ENCODE data around the gene PPARA.

The PPARA gene

DNA sequence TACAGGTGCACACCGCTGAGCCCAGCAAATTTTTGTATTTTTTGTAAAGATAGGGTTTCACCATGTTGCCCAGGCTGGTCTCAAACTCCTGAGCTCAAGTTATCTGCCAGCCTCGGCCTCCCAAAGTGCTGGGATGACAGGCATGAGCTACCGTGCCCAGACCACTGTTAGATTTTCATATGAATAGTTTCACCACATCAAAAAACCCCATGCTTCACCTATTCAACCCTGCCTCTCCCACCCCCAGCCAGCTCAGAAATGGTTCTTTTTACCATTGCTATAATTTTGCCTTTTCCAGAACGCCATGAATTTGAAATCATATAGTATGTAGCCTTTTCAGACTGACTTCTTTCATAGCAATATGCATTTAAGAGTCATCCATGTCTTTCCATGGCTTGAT, 61.9 kb downstream of the PPARA start:
- DNase-seq (ENCODE audit: low spot score), result no peak

DNA sequence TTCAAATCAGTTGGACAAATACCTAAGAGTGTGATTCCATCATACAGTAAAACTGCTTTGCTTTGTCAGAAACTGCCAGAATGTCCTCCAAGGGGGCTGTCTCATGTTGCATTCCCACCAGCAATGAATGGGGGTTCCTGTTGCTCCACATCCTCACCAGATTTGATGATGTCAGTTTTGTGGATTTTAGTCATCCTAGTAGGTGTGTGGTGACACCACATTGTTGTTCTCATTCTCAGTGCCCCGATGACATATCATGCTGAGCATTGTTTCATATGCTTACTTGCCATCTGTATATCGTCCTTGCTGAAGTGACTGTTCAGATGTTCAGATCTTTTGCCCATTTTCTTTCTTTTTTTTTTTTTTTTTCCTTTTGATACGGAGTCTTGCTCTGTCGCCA, 62.7 kb downstream of the PPARA start:
- no peak for DNase-seq (ENCODE audit: low spot score)

DNA sequence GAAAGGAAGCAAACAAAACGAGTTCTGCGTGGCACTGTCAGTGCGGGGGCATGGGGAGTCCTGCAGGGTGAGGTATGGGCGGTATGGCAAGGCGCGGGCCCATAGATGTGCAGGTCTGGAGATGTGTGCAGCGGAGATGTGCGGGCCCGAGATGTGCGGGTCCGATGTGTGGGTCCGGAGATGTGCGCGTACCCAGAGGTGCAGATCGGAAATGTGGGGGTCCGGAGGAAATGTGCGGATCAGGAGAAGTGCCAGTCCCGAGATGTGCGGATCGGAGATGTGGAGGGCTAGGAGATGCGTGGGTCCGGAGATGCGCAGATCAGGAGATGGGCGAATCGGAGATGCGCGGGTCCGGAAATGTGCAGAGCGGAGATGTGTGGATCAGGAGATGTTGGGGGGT, 63.8 kb downstream of the PPARA start:
- no peak for DNase-seq (ENCODE audit: low spot score)

DNA sequence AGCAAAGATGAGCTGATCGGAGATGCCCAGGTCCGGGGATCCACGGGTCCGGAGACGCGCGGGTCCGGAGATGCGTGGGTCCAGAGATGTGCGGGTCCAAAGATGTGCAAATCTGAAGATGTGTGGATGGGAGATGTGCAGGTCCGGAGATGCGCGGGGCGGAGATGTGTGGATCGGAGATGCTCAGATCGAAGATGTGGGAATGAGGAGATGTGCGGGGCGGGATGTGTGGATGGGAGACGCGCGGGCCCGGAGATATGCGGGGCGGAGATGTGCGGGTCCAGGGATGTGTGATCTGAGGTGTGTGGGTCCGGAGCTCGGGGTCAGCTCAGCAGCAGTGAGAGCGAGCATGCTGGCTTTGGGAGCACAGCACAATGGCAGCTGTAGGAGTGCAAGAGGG, 64.3 kb downstream of the PPARA start:
- DNase-seq (ENCODE audit: low spot score), result no peak

DNA sequence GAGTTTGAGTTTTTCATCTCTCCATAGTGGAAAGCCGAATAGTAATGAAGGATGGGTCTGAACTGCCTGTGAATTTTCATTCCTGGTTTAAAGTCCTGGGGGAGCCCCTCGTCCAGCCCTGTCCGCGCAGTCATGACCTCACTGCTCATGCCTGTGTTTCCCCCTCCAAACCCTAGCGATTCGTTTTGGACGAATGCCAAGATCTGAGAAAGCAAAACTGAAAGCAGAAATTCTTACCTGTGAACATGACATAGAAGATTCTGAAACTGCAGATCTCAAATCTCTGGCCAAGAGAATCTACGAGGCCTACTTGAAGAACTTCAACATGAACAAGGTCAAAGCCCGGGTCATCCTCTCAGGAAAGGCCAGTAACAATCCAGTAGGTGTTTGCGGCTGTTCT, 69.3 kb downstream of the PPARA start:
- no peak for DNase-seq (ENCODE audit: low spot score)

DNA sequence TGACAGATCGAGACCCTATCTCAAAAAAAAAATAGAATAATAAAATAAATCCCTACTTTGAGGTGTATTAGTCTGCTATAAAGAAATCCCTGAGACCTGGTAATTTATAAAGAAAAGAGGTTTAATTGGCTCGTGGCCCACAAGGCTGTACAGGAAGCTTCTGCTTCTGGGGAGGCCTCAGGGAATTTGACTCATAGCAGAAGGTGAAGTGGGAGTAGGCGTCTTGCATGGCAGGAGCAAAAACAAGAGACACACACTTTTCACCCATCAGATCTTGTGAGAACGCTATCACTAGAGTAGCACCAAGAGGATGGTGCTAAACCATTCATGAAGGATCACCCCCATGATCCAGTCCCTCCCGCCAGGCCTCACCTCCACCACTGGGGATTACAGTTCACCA, 70.6 kb downstream of the PPARA start:
- DNase-seq (ENCODE audit: low spot score), result no peak

DNA sequence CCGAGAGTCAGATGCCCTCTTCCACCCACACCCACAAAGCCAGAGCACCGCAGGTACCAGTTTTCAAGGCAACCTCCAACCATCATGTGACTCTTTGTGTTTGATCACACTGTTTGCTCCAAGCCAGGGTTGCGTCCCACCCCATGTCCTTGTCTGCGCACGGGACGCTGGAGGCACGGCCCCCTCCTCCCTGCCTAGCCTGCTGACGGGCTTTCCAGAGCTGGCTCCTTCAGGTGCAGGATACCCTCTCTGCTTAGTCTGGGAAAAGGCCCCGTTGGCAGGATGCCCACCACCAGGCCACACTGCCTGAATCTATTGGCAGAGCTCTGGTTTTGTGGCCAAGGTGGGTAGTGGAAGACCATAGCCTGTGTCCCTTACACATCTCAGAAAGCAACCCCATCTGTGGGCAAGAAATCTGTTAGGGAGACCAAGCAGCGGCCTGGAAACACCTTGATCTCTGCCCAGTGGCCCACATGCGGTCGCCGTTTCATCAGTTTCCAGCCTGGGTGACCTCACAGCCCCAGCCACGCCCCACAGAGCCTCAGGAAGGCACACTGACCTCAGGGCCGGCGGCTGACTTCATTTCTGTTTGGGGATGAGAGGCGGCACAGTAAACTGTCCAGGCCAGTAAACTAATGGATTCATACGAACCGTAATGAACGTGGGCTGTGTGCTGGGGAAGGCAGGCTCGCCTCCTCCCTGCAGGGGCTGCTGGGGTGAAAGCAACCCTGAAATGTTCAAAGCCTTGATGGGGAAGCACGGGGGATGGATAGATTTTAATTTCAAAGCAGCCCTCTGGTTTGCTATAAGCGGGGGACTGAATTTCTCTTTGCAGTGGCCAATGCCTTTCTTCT, 73.9 kb downstream of the PPARA start:
- no peak for DNase-seq (ENCODE audit: low spot score)

DNA sequence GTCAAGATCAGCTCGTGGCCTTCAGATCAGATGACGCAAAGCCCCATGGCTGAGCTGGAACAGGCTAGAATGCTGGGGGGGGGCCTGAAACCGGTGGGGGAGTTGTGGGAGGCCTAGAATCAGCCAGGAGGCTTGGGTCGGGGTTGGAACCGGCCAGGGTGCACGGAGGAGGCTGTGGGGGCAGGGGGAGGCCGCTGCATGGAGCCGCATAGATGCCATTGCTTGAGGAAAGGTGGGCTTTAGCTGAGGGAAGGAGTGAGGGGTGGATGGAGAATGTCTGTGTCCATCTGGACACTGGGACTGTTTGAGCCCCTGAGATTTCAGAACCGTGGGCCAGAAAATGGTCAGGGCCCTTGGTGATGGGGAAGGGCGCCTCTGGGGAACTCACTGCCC, 74.6 kb downstream of the PPARA start:
- DNase-seq (ENCODE audit: low spot score), result no peak

DNA sequence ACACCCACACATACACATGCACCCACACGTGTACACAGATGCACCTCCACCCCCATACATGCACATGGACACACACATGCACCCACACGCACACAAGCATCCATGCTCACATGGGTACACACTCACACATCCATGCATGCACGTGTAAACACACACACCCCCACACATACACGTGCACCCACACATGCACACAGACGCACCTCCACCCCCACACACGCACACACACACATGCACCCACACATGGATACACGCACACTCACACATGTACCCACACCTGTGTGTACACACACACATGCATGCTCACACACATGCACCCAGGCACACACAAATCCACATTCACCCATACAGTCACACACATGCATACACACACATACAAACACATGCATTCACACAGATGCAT, 75.3 kb downstream of the PPARA start:
- no peak for DNase-seq (ENCODE audit: low spot score)

DNA sequence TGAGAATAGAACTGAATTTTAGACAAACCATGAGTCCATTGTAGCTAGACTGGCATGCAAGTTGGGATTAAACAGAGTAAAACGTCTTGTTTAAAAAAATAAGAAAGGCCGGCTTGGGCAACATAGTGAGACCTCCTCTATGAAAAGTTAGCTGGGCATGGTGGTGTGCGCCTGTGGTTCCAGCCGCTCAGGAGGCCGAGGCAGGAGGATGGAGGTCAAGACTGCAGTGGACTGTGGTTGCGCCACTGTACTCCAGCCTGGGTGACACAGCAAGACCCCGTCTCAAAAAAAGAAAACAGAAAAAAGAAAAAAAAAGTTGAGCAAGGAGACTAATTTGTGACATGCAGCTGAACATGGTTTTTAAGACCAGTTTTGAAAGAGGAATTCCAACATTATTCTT, 76.3 kb downstream of the PPARA start:
- no peak for DNase-seq (ENCODE audit: low spot score)

DNA sequence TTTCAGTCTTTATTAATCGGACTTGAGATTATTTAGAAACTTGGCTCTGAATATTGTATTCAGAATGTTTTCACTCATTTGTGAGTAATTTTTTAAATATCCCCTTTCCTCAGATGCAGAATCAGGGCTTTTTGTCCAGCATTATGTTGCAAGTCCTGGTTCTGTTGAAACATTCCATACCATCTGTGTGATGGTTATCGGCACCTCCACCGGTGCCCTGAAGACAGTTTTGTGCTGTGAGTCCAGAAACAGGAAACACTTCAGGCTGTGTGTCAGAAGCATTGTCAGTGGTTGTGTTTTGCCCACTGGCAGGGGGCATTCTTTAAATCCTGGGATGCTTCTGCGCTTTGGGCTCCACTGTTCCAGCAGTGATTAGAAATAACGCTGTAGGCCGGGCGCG, 79.4 kb downstream of the PPARA start:
- no peak for DNase-seq (ENCODE audit: low spot score)

DNA sequence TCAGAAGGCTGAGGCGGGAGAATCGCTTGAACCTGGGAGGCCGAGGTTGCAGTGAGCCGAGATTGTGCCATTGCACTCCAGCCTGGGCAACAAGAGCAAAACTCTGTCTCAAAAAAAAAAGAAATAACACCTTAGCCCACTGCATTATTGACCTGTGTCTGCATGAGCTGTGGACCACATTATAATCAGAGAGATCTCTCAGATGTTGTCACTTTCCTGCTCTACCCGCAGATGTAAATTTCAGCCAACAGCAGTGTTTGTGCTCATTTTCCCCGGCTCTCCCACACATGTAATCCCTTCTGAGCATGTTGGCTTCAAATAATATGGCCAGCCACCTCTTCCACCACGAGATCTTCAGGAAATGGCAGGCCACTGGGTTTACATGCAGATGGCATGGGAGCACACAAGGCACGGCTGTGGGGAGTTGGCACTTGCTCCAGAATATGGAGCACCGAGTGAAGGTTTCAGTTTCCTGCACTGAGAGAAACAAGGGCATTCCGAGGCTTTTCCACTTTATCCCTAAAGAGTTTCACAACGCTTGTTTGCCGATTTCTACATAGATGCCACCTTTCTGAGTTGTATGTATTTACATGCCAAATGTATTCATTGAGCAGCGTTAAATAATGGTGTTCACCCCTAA, 80.1 kb downstream of the PPARA start:
- DNase-seq (ENCODE audit: low spot score), result no peak

DNA sequence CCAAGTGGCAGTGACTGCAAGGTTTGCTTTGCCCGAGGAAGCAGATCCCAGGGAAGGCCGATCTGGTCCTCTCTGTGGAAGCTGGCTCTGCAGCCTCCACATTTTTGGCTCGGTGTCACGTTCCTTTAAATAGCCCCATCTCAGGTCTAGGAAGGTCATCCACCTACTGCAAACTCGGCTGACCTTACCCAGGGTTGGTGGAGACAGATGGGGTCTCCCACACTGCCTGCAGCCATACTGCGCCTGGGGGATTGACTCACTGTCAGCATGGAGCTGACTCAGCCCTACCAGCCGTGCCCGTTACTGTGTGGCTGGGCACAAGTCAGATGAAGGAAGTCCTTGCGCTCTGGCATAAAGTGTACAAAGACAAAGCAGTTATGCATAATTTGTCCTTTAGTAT, 82.9 kb downstream of the PPARA start:
- no peak for DNase-seq (ENCODE audit: low spot score)

DNA sequence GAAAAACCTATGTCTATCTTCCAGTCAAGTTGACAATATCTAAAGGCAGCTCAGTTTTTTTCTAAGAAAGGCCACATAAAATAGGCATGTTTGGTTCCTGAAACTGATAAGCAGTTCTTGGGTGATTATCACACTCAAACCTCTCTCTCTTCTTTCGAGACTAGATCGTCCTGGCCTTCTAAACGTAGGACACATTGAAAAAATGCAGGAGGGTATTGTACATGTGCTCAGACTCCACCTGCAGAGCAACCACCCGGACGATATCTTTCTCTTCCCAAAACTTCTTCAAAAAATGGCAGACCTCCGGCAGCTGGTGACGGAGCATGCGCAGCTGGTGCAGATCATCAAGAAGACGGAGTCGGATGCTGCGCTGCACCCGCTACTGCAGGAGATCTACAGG, 84.6 kb downstream of the PPARA start:
- DNase-seq (ENCODE audit: low spot score), result no peak

DNA sequence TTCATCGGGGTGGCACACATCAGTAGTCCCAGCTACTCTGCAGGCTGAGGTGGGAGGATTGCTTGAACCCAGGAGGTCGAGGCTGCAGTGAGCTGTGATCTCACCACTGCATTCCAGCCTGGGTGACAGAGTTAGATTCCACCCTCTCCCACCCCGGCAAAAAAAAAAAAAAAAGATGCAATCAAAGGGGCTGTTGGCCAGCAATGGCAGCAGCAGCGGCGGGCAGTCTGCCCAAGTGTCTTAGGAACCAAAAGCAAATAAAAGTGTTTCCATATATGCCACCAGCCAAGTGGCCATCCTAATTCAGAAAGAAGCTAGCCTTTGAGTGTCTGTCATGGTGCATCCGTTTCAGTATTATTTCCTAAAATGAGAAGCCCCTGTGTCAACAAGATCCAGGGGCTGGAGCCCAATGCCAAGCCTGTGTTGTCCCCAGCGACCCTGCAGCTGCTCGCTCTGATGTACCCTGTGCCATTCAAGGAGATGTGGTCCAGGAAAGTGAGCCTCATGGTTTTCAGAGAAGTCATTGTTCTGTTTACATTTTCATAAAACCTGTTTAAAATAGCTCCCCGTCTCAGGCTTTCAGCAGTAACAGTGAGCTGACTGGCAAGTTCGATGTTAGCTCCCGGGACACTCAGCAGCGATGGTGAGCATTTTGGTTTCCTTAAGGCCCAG, 87.3 kb downstream of the PPARA start:
- no peak for DNase-seq (ENCODE audit: low spot score)

DNA sequence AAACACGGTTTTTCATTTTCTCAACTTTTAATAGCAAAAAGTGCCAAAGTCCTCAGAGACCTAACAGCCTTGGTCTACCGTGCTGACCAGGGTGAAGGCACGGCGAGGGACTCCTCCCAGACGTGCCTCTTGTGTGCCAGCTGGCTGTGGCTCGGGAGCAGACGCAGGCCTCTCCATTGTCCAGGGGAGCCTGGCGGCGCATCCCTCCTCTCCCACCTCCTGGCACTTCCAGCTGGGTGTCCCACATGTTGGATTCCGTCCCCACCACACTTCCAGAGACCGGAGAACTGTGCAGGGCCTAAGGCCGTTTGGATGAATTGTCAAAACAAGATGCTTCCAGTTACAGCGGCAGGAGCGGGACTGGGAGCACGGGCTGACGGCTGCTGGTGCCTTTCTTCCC, 88.2 kb downstream of the PPARA start:
- no peak for DNase-seq (ENCODE audit: low spot score)

DNA sequence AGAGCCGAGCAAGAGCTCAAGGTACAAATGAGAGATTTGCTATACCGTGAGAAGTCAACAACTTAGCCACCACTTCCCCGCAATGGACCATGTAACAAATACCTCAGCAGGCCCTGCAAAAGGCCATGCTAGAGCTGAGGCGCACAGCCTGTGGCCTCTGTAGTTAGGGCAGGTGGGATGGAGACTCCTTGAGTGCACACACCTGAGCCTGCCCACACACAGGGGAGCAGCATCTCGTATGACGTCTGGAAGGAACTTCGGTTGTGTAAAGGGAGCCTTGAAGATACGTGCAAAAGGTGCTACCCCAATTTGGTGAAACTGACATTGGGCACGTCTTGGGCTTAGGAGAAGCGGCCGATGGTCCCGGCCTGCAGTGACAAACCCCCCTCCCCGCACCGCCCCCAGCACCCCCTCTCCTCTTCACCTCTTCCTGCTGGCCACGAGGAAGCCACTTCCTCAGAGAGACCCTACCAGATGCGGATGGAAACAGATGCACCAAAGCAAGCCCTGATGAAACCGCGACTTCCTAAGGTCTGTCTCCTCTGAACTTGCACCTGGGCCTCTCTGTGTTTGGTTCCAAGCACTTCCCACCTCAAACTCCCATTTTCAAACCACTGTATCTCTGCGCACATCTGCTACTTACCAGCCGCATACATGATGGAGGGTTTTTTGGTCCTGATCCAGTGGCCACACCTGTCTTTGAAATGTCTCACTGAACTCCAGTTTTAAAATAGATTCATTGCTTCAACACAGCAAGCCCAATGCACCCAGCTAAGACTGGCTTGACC, 89.1 kb downstream of the PPARA start:
- peak; percentile 62 for DNase-seq (ENCODE audit: low spot score)

DNA sequence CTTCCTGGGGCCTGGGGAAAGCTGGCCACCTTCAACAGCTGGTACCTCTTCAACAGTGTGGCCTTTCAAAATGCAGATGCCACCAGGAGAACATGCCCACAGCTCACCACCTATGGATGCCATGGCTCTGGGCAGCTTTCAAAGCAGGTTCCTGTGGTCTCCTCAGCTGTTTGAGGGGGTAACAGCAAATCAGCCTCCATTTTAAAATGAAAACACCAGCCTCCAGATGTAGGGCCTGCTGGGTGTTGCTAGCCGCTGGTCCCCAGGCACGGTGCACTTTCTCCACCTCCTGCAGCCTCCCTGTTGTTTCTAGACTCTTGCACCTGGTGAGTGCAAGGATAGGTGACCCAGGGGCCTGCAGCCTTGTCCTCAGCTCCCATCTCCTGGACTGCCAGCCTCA, 89.7 kb downstream of the PPARA start:
- peak; percentile 17 for DNase-seq (ENCODE audit: low spot score)

DNA sequence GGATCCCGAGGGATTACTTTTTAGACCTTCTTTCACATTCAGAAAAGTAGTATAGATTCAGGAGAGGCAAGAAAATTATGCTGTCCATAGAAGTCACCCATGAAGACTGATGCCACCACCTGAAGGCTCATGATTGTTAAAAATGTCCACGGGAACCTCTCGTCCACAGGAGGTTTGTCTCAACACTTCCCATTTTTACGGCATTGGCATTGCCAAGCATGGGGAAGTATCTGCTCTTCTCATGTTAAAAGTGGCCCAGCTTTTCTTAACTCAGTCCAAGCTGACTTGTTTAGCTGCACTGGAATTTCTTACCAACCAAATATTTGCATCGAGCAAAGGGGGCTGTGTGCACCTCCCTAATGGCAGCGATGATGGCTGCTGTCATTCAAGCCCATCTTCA, 90.2 kb downstream of the PPARA start:
- DNase-seq (ENCODE audit: low spot score), result no peak

DNA sequence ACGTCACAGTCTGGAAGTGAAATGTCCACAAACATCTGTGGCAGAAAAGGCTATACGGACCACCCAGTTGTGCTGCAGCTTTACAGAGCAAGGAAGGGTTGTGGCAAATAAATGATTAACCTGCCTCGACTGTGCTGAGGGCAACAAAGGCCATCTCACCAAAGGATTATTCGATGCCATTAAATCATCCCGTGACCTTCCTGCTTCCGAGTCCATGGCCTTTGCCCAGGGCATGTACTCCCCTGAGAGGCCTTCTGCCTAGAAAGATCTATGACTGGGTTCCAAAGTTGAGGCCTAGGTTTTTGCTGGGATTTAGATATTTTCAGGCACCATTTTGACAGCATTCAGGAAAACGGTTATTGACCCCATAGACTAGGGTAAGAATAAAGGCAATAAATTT, 90.6 kb downstream of the PPARA start:
- DNase-seq (ENCODE audit: low spot score), result no peak

DNA sequence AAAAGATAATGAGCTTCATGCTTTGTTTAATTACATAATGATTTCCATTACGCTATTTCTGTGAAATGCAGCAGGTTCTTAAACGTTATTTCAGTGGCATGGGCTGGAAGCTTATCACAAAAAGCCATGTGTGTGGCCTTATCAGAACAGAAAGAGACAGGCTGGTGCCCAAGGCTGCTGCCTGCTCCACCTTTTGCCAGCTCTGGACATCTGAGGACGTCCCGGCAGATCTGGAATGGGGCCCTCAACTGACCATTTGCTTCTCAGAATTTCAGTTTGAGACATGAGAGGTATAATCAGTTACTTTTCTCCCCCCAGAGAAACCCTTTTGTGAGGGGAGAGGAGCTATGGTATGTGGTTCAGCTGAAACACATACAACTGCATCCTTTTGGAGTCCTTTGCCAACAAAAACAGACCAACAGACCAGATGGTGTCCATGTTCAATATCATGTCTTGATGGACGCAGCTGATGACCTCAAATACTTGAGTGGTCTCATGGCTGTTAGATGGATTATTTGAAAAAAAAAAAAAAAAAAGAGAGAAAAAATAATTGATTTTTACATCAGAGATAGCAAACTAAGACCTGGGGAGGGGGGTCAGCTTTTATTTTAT, 91.2 kb downstream of the PPARA start:
- DNase-seq (ENCODE audit: low spot score), result no peak

DNA sequence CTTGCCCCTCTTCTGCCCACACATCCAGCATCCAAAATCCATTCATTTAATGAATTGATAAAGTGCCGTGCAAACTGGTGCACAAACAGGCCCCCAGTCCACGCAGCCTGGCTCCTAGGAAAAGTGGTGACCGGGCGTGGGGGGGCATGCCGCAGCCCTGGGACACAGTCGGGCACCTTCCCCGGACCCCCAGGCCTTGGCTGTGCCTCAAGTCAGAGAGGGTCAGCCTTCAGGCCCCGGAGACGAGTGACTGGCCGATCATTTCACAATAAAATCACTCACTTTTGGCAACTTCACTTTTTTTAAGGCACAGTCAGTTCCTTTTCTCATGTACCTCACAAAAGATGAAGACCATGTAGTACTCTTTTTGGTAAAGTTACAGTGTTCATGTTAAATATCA, 91.8 kb downstream of the PPARA start:
- no peak for DNase-seq (ENCODE audit: low spot score)

Data from NAMALWA (cell line).